HepG2 (cell line): Measurements from ENCODE around the gene NOXO1. TPM values are rescaled to one million over a fixed set of nuclear protein-coding genes. Genes with fewer than 3 reads are reported as not detected.
A peak's percentile ranks its signal among the peaks of the same experiment; 100 is the strongest.

Experiments
- ARNT2 ChIP-seq: sonication (generic); formaldehyde crosslinking; IDR thresholded peaks from 2 replicates; pipeline ENCODE4 v1.8.0; 2022; ENCODE audit warnings: mild to moderate bottlenecking, low read depth, missing genetic modification reagents, moderate library complexity
- BCL6 ChIP-seq: IDR thresholded peaks from 2 replicates; pipeline ENCODE4 v1.6.1; 2016; ENCODE audit warnings: missing genetic modification reagents, missing compliant biosample characterization
- DMAP1 ChIP-seq: IDR thresholded peaks from 2 replicates; pipeline ENCODE4 v1.6.1; 2016
- EEA1 ChIP-seq: sonication (generic); formaldehyde crosslinking; IDR thresholded peaks from 2 replicates; pipeline ENCODE4 v1.5.1; 2020; ENCODE audit warnings: mild to moderate bottlenecking, missing genetic modification reagents, borderline replicate concordance
- FOSL2 ChIP-seq: sonication (generic); formaldehyde crosslinking; IDR thresholded peaks from 2 replicates; pipeline ENCODE4 v1.4.0; 2020; ENCODE audit warnings: missing genetic modification reagents
- KDM3A ChIP-seq: IDR thresholded peaks from 2 replicates; pipeline ENCODE4 v1.6.1; 2018; ENCODE audit warnings: low read depth, missing compliant biosample characterization
- LCORL ChIP-seq, 2 experiments: fragments of 450-650 bp in 1 of 2; sonication (generic) in 1 of 2; formaldehyde crosslinking in 1 of 2; IDR thresholded peaks; 2 replicates each; pipeline versions ENCODE4 v1.5.0 to v1.6.1; 2017 to 2020; ENCODE audit warnings: antibody characterized with exemption in 1 of 2, missing genetic modification reagents in 1 of 2
- NAIF1 ChIP-seq: sonication (generic); formaldehyde crosslinking; IDR thresholded peaks from 2 replicates; pipeline ENCODE4 v1.5.0; 2020; ENCODE audit warnings: mild to moderate bottlenecking, missing genetic modification reagents, borderline replicate concordance
- NR2F6 ChIP-seq, 2 experiments: IDR thresholded peaks; 2 replicates each; pipeline ENCODE4 v1.6.1; 2016; ENCODE audit warnings: antibody characterized with exemption in 1 of 2, mild to moderate bottlenecking in 1 of 2
- PHF5A ChIP-seq: IDR thresholded peaks from one replicate; pipeline ENCODE4 v1.6.1; 2018; ENCODE audit warnings: low read depth, missing genetic modification reagents; ENCODE audit not compliant: unreplicated experiment
- RBM39 ChIP-seq: fragments of 200-400 bp; formaldehyde crosslinking; IDR thresholded peaks from one replicate; pipeline ENCODE4 v1.6.1; 2018; ENCODE audit warnings: antibody characterized with exemption, mild to moderate bottlenecking, low read depth, low read length; ENCODE audit not compliant: poor library complexity, severe bottlenecking
- SAFB2 ChIP-seq: sonication (generic); formaldehyde crosslinking; IDR thresholded peaks from 2 replicates; pipeline ENCODE4 v1.5.1; 2020; ENCODE audit warnings: missing genetic modification reagents, low read depth, mild to moderate bottlenecking, borderline replicate concordance
- TBX2 ChIP-seq: sonication (generic); formaldehyde crosslinking; IDR thresholded peaks from 2 replicates; pipeline ENCODE4 v1.5.0; 2020; ENCODE audit warnings: missing genetic modification reagents, mild to moderate bottlenecking, borderline replicate concordance
- THAP11 ChIP-seq: IDR thresholded peaks from 2 replicates; pipeline ENCODE4 v1.6.1; 2016; ENCODE audit warnings: missing biosample characterization, missing genetic modification reagents
- ZBTB44 ChIP-seq: sonication (generic); formaldehyde crosslinking; IDR thresholded peaks from 2 replicates; pipeline ENCODE4 v1.4.0; 2020; ENCODE audit warnings: missing genetic modification reagents
- ZNF121 ChIP-seq: sonication (generic); formaldehyde crosslinking; IDR thresholded peaks from 2 replicates; pipeline ENCODE4 v1.5.0; 2020; ENCODE audit warnings: mild to moderate bottlenecking, missing genetic modification reagents
- ZNF234 ChIP-seq: sonication (generic); formaldehyde crosslinking; conservative IDR thresholded peaks from 2 replicates; pipeline ENCODE4 v1.5.1; 2020; ENCODE audit warnings: mild to moderate bottlenecking, missing genetic modification reagents
- ZNF772 ChIP-seq: sonication (generic); formaldehyde crosslinking; IDR thresholded peaks from 2 replicates; pipeline ENCODE4 v1.5.0; 2020; ENCODE audit warnings: mild to moderate bottlenecking, missing genetic modification reagents
- ZNF883 ChIP-seq: sonication (generic); formaldehyde crosslinking; IDR thresholded peaks from 2 replicates; pipeline ENCODE4 v1.5.1; 2020; ENCODE audit warnings: mild to moderate bottlenecking, missing genetic modification reagents; ENCODE audit errors: not compliant biosample characterization
- polyA plus RNA-seq, 8 experiments: library from polyadenylated mRNA; depleted of rRNA in 3 of 8; stranded (reverse) in 7 of 8; unstranded in 1 of 8; fragments of >200 nt; fragmentation: Illumina TruSeq in 4 of 8; extraction: Trizol in 4 of 8; gene quantifications; 2 replicates each; pipeline versions ENCODE4 v1.2.1 to v1.2.3, GENCODE V29; 2011 to 2016; ENCODE audit warnings: low read depth in 4 of 8, missing spikeins in 1 of 8, mixed read lengths in 1 of 8; ENCODE audit not compliant: insufficient read depth in 1 of 8
- total RNA-seq, 5 experiments: library from RNA; depleted of rRNA; stranded (reverse); fragments of >200 nt; fragmentation: Illumina TruSeq; extraction: Trizol; gene quantifications; 2 replicates each; pipeline ENCODE4 v1.2.3, GENCODE V29; 2016; ENCODE audit warnings: low read depth in 1 of 5
- TF ChIP-seq, protein P1 (sequence below): sonication (generic); formaldehyde crosslinking; IDR thresholded peaks from 2 replicates; pipeline ENCODE4 v1.4.0; 2020; ENCODE audit warnings: missing genetic modification reagents
- TF ChIP-seq, protein P2 (sequence below): sonication (generic); formaldehyde crosslinking; IDR thresholded peaks from 2 replicates; pipeline ENCODE4 v1.4.0; 2020; ENCODE audit warnings: low read depth, missing genetic modification reagents

Gene NOXO1
- total and polyA plus RNA-seq, 2 of the 13 experiments (the other 11 are each of a cell fraction or from before 2014, with no cell fraction given) = 0.69 to 1.4 TPM

DNA sequence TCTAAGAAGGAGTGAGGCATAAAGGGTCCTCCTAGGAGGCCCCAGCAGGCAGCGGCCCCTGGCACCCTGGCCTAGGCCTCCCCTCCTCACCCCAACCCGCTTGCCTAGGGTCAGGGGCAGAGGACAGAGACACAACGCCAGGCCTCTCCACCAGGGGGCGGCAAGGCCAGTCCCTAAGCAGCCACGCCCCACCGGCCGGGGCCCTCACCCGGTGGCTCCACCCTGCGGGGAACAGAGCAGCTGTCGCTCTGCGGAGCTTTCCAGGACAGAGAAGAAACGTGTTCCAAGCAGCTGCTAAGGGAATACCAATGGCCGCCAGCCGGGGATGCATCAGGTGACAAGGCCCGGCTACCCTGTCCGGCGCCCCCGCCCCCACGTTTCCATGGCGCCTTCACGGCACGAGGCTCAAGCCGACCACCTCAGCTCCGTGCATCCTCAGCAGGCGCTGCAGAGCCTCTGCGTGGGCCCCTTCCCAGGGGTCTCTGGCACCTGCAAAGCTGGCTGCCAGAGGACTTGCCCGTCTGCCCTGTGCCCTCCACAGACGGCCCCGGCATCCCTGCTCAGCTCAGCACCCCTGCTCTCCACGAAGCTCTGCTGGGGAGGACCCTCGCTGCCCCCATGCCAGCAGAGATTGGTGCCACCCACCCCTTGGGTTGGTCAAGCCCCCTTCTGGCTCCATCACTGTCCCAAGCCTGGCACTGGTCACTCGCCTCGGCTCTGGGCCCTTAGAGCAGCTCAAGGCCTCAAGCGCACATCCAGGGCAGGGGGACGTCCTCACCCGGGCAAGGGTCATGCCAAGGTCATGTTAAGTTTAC, 22.8 kb upstream of the NOXO1 start (continued):
- TF ChIP-seq, protein P1, sequence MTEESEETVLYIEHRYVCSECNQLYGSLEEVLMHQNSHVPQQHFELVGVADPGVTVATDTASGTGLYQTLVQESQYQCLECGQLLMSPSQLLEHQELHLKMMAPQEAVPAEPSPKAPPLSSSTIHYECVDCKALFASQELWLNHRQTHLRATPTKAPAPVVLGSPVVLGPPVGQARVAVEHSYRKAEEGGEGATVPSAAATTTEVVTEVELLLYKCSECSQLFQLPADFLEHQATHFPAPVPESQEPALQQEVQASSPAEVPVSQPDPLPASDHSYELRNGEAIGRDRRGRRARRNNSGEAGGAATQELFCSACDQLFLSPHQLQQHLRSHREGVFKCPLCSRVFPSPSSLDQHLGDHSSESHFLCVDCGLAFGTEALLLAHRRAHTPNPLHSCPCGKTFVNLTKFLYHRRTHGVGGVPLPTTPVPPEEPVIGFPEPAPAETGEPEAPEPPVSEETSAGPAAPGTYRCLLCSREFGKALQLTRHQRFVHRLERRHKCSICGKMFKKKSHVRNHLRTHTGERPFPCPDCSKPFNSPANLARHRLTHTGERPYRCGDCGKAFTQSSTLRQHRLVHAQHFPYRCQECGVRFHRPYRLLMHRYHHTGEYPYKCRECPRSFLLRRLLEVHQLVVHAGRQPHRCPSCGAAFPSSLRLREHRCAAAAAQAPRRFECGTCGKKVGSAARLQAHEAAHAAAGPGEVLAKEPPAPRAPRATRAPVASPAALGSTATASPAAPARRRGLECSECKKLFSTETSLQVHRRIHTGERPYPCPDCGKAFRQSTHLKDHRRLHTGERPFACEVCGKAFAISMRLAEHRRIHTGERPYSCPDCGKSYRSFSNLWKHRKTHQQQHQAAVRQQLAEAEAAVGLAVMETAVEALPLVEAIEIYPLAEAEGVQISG (CRISPR knock-in tag) = peak; percentile 88
- TF ChIP-seq ZBTB44 (CRISPR knock-in tag) (no peak), NR2F6 (IDR thresholded peaks at IDR 0.05) (peak; percentile 26; the same call in 1 of the 2 replicates), NR2F6 (CRISPR knock-in tag; IDR thresholded peaks at IDR 0.05) (peak; percentile 67), BCL6 (CRISPR knock-in tag) (peak; percentile 81), EEA1 (CRISPR knock-in tag) (no peak), ARNT2 (0 out of 2 replicates have a peak, but pooled peaks have one; percentile 37), TBX2 (peak; percentile 46; the same call in 1 of the 2 replicates), LCORL (IDR thresholded peaks at IDR 0.05) (no peak), LCORL (CRISPR knock-in tag; IDR thresholded peaks at IDR 0.05) (peak; percentile 78), FOSL2 (peak; percentile 35; the same call in 1 of the 2 replicates), ZNF883 (CRISPR knock-in tag) (peak; percentile 54), RBM39 (peak; percentile 86), ZNF121 (CRISPR knock-in tag) (no peak), DMAP1 (peak; percentile 58; the same call in 1 of the 2 replicates), PHF5A (CRISPR knock-in tag) (no peak), KDM3A (CRISPR knock-in tag) (peak; percentile 75), ZNF234 (CRISPR knock-in tag) (no peak), NAIF1 (CRISPR knock-in tag) (no peak), SAFB2 (CRISPR knock-in tag) (no peak; the same call in 1 of the 2 replicates), ZNF772 (CRISPR knock-in tag) (peak; percentile 67; the same call in 1 of the 2 replicates), THAP11 (CRISPR knock-in tag) (peak; percentile 81)
- TF ChIP-seq, protein P2, sequence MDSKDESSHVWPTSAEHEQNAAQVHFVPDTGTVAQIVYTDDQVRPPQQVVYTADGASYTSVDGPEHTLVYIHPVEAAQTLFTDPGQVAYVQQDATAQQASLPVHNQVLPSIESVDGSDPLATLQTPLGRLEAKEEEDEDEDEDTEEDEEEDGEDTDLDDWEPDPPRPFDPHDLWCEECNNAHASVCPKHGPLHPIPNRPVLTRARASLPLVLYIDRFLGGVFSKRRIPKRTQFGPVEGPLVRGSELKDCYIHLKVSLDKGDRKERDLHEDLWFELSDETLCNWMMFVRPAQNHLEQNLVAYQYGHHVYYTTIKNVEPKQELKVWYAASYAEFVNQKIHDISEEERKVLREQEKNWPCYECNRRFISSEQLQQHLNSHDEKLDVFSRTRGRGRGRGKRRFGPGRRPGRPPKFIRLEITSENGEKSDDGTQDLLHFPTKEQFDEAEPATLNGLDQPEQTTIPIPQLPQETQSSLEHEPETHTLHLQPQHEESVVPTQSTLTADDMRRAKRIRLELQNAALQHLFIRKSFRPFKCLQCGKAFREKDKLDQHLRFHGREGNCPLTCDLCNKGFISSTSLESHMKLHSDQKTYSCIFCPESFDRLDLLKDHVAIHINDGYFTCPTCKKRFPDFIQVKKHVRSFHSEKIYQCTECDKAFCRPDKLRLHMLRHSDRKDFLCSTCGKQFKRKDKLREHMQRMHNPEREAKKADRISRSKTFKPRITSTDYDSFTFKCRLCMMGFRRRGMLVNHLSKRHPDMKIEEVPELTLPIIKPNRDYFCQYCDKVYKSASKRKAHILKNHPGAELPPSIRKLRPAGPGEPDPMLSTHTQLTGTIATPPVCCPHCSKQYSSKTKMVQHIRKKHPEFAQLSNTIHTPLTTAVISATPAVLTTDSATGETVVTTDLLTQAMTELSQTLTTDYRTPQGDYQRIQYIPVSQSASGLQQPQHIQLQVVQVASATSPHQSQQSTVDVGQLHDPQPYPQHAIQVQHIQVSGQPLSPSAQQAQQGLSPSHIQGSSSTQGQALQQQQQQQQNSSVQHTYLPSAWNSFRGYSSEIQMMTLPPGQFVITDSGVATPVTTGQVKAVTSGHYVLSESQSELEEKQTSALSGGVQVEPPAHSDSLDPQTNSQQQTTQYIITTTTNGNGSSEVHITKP (CRISPR knock-in tag) = peak; percentile 15; the same call in 1 of the 2 replicates
